Measurements from ENCODE around the gene RTRAF.

Gene RTRAF

DNA sequence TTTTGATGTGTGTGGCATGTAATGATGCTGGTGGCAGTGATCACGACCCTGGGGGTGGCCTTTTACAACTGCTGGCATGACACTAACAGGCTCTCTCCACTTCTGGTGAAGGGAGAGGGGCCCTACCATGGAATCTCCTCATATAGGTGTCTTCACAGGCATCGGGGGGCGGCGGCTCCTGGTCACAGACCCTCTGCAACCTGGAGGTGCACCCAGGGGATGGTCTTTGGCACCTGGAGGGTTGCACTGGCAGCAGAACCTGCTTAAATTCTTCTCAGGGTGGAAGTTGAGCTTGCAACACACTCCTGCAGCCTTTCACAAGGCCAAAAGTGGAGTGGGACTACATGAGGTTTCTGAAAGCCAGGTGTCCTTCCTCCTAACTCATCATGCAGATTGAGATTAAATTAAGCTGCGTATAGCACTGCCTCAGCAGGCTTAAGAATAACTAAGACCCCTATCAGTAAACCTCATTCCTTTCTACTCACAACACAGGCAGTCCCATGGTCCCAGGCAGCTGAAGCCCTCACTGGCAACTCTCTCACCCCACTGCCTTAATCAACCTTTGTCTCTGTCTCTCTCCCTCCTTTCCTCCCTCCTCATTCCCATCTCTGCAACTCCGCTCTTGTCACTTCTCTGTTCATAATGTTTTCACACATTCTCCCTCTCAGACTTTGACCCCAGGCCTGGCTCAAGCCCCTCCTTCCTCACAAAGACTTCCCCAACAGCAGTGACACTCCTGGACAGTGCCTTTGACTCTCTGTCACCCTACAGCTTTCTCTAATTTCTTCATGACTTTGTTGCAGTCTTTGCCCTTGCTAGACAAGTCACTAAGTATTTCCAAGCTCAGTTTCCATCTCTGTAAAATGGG, 60.6 kb downstream of the RTRAF start:
- DNase-seq (ENCODE audit: low read depth), result no peak

DNA sequence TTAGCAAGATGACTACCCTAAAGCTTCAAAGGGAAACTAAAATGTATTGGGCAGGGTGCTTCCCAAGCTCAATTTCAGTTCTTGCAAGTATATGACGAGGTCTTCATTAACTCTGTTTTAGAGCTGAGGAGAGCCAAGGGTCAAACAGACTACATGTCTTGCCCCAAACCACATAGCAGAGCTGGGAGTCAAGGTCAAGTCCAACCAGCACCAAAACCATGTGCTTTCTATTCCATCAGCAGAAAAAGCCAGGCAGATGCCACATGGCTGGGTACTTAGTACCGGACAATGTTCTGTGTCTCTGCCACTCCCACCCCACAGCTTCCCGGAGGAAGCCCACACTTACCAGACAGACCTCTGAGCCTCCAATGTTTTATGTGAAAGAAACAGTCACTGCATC, 61.9 kb downstream of the RTRAF start:
- DNase-seq (ENCODE audit: low read depth), result no peak

DNA sequence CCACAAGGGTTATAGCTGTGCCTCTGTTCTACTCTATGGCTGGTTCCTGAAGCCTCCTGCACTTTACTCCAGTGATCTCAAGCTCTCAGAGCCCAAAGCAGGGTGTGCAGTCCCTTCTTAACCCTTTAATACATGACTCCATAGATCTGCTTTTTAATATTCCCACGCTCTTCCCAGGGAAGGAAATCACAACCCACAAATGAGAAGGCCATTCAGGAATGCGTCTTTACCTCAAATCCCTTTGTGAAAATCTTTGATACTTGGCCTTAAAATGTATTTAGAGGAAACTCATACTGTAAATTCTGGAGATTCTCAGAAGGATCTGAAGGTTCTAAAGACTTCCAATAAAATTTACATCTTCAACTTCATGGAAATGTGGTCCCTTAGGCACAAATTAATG, 62.5 kb downstream of the RTRAF start:
- DNase-seq (ENCODE audit: low read depth), result no peak

DNA sequence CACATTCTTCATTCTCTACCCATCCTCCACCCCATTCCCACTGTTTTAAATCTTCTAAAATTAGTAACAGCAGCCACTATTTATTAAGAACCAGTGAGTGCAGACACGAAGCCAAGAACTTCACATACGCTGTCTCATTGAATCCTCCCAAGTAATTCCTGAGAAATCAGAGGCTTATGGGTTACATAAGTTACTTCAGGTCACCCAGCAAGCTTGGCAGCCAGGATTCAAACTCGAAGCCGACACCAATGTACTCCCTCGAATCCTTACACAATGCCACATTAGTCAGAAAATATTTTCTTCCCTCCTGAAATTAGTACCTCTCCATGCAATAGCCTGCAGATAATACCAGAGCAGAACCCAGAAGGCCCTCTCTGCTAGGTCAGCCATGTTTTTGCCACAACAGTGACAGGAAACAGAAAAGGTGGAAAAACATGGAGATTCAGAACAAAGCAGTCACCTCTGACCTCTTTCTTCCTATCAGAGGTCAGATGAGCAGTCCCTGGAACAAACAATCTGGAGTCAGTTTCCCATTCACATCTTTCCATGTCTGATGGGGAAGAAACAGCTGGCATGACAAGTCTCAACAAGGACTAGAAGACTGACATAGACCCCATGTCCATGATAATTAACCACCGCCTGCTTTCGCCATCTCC, 63.1 kb downstream of the RTRAF start:
- DNase-seq (ENCODE audit: low read depth), result no peak

DNA sequence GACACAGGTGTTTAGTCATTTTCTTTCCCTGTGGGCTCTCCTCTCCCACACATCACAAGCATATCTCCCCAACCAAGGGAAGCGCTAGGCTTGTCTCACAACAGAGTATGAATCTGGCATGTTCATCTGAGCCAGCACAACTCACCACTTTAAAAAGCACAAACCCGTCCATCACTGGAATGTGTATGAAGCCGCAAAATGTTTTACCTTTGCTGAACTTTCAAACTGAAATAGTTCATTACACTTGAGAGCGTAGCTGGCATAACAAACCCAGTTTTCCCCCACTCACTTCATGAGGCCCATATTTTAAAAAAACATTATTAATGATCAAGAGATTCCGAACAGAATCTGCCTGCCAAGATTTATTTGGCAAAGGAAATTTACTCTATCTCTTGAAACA, 63.7 kb downstream of the RTRAF start:
- DNase-seq (ENCODE audit: low read depth), result no peak

DNA sequence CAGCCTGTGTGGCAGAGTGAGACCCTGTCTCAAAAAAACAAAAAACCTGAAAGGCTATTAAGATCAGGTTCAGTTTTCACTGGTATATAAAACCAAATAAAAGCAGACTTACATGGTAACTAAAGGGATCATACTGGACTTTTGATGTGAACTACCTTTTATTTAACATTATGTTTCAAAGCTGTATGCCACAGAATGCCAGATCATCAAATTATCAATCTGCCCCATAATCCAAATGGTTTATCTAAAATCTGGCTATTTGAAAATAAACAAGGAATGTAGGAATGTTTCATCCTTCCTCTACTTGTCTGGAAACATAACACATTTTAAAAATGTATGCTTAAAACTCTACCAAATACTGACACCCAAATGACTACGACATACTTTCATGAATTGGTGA, 65.3 kb downstream of the RTRAF start:
- DNase-seq (ENCODE audit: low read depth), result no peak

DNA sequence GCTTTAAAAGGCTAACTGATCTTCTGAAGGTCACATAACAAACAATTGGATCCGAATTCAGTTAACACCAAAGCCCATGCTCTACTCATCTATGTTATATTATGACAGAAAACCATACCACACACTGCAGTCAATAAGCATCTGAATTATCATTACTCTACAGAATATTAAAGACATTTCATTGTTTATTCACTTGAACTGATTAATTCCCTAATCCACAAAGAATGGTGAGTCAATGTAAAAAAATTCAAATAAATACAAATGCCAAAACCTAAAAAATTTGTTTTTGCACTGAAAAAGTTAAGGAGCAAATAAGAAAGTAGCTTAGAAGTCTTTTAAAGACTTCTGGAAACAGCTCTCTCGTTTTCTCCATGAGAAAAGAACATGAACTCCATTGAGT, 65.8 kb downstream of the RTRAF start:
- no peak for DNase-seq (ENCODE audit: low read depth)

DNA sequence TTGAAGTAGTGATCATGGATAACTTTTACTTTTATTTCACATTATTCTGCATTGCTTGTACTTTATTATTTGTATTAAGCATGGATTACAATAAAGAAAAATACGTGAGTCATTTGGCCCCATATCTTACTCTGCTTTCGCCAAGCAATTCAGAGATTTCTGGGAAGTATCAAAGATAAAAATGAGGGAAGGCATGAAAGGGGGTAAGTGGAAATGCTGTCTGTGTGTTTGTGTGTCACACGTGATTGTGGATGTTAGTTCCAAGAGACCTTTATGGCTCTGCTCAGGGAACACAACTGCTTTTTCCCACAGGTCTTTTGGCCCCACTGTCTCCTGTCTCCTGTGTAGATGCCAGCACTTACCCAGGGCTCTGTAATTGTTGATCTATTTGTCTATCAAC, 69.0 kb downstream of the RTRAF start:
- DNase-seq (ENCODE audit: low read depth), result no peak

DNA sequence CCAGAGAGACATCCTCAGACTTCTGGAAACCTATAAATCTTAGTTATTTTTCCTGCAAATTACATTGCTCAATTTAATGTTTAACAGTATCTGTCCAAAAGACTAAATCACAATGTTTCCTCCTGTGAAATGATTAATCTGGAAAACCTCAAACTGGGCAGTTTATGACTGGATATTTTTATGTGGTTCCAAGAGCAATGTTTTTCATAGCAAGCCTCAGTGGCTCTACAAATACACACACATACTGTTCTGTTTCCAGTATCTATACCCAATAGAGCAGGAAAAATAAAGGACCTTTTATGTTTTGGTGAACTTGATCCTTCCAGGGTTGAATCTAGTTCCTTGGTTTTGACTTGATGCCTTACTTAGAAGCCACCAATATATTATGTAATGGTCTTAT, 70.3 kb downstream of the RTRAF start:
- no peak for DNase-seq (ENCODE audit: low read depth)

DNA sequence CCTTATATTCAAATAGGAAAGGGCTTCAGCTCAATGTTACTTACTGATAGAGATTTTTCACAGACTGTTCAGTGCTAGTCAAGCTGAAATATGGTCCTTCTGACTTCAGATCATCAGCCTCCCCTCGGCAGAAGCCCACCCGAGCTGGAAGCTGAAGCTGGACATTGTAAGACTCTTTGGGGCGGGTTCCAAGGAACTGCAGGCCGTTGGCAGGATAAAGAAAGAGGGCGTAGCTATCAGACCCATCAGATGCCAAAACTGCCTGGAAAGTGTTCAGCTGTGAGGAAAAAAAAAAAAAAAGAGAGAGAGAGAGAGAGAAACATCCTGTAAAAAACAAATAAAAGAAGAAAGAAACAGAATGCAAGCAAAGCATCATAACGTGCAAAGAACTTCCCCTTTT, 70.7 kb downstream of the RTRAF start:
- DNase-seq (ENCODE audit: low read depth), result no peak

Measured in T follicular helper cell (primary cell).